Brain pericyte (primary cell): Measurements from ENCODE around the gene DPP3.
A peak's percentile ranks its signal among the peaks of the same experiment; 100 is the strongest.

Experiments
- DNase-seq: peaks from one replicate; pipeline ENCODE4 v3.0.0-alpha.2; 2012; ENCODE audit warnings: low read depth, low spot score

Gene DPP3

GRCh38 chr11:66465373-66466224 lies 14.6 kb upstream of the DPP3 start:
- no peak for DNase-seq

- peak; percentile 65 for DNase-seq
Measured at GRCh38 chr11:66466225-66467033, 13.8 kb upstream of the DPP3 start, which contains the start of gene PELI3. Gene PELI3, plus strand, starts transcription at chr11:66466905. Its CDS starts 1,224 bp downstream, at chr11:66468129.

GRCh38 chr11:66467034-66467659 lies 13.1 kb upstream of the DPP3 start:
- no peak for DNase-seq

- no peak for DNase-seq
Measured at GRCh38 chr11:66467756-66468155, 12.5 kb upstream of the DPP3 start.

DNA sequence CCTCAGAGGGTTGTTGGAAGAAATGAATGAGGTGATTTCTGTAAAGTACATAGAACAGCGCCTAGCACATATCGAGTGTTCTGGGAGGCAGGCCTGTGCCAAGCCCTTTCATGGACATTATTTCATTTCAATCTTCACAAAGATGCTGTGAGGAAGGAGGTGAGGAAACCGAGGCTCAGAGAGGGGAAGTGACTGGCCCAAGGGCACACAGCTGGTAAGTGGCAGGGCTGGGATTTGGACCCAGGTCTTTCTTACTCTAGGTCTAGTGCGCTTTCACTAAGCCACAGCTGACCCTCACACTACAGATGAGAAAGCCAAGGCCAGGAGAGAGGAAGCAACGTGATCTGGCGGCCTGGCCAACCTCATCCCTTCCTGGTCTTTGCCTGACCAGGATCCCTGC lies 11.5 kb upstream of the DPP3 start:
- no peak for DNase-seq

DNA sequence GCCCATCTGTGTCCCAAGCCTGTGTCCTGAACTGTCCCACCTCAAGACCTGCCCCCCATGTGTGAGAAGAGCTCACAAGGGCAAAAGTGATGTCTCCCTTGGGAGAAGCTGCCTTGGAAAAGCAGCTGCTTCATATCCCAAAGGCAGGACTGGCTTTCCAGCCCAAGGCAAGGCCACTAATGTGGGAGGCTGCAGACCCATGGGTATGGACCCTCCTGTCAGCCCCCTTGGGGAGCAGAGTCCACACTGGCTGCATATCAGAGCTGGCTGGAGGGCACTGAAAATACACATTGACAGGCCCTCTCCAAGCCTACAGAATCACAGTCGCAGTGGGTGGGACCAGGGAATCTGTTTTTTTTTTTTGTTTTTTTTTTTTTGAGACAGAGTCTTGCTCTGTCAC lies 10.8 kb upstream of the DPP3 start:
- no peak for DNase-seq

DNA sequence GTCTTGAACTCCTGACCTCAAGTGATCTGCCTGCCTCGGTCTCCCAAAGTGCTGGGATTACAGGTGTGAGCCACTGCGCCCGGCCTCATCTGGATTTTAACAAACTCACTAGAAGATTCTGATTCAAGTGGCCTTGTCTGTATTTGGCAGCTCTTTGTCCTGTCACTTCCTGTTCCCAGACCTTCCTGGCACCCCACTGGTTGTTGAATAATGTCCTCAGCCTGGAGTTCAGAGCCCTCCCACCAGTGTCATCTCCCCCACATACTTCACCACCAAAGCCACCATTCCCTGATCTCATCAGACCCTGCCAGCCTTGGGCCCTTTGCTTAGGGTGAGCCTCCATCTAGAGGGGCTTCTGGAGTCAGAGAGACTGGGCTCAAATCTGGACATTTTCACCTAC lies 10.2 kb upstream of the DPP3 start:
- no peak for DNase-seq

GRCh38 chr11:66471142-66471541 lies 9.1 kb upstream of the DPP3 start:
- no peak for DNase-seq

GRCh38 chr11:66472054-66472453 lies 8.2 kb upstream of the DPP3 start:
- DNase-seq, result no peak

- no peak for DNase-seq
Measured at GRCh38 chr11:66473167-66473566, 7.1 kb upstream of the DPP3 start.

- DNase-seq, result no peak
Measured at GRCh38 chr11:66473608-66474515, 6.4 kb upstream of the DPP3 start.

DNA sequence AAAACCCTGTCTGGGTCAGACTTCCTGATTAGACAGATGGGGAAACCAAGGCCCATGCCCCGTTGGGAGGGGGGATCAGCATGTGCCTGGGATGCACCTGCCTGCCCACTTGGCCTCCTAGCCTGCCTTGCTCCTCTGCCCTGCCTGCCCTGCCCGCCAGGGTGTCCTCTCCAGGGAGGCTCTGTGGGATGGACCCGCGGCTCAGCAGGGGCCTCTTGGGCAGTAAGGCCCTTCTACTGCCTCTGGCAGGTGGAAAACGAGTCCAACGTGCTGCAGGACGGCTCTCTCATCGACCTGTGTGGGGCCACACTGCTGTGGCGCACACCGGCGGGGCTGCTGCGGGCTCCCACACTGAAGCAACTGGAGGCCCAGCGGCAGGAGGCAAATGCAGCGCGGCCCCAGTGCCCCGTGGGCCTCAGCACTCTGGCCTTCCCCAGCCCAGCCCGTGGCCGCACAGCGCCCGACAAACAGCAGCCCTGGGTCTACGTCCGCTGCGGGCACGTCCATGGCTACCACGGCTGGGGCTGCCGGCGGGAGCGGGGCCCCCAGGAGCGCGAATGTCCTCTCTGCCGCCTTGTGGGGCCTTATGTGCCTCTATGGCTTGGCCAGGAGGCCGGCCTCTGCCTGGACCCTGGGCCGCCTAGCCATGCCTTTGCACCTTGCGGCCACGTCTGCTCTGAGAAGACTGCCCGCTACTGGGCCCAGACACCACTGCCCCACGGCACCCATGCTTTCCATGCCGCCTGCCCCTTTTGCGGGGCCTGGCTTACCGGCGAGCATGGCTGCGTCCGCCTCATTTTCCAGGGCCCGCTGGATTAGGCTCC lies 4.7 kb upstream of the DPP3 start:
- no peak for DNase-seq

GRCh38 chr11:66476173-66476840 lies 3.9 kb upstream of the DPP3 start:
- DNase-seq, result no peak

DNA sequence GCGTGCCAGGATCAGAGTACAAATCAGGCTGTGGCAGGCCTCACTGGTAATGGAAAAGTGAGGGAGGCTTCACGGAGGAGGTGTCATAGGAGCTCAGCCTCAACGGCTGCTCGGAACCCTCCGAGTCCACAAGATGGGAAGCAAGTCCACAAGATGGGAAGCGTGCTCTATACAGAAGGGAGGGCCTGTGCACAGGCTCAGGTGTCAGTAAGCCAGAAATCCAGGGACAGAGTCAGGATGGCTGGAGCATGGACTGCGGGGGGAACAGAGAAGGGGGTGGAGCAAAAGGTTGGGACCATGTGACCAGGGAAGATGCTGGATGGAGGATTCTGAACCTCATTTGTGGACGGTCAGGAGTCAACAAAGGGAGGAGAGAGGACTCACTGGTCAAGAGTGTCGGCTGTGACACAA lies 3.4 kb upstream of the DPP3 start:
- DNase-seq, result no peak

GRCh38 chr11:66477263-66478201 lies 2.7 kb upstream of the DPP3 start:
- no peak for DNase-seq

DNA sequence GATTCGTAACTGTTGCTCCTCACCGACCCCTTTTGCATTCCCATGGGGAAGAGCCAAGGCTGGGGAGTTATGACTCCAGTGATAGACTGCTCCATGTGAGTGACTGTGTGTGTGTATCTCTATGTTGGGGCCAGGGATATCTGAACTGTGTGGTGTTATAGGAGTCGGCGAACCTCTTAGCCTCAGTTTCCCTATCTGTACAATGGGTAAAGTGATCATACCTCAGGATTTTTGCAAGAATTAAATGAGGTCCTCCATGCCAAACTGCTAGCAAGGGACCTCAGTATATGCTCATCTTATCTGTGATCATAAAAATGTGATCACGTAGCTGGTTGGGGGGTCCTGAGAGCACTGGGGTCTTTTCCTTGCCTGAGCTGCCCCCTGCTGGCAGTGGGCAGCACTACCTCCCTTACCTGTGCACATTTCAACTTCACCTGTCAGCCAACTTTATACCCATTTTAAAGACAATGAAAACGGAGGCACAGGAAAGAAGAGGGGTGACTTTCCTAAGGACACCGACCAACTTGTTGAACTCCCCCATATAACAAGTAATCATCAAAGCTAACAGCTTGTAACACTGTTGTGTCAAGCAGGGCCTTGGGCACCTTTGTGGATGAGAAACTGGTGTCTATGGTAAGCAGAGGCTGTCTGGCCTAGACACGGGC lies 1.4 kb upstream of the DPP3 start:
- no peak for DNase-seq

DNA sequence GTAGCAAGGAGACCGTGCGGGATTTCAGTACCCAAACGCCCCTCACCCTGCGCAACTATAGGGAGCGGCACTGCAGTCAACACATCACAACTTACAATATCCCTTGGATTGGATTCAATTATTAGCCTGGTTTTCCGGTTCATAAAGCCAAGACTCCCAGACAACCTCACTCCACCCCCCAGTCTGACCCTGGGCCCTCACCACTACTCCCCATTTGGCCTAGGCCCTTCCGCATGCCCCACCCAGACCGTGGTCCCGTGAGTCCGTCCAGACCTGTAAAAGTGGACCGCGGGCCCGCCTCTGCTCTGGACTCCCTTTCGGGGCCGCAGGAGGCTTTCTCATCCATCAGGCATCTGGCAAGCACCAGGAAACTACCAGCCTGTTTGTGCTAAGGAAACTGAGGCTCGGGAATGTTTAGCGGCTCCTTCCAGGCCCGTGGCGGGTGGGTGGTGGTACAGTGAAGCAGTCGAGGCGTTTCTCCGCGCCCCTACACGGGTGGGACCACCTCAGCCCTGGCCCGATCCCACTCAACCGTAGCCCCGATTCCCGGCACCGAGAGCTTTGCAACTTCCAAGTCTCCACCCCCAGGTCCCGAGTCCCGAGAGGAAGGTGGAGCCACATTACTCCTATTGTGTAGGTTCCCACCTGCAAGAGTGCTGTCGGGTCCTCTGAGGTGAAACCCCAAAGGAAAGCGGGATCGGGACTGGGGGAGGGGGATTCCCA lies 679 bp upstream of the DPP3 start:
- no peak for DNase-seq
